GM12874 (cell line): Measurements from ENCODE around the gene ST3GAL3.

ENCODE experiments used
- CTCF ChIP-seq: IDR thresholded peaks from 2 replicates; pipeline ENCODE4 v1.5.1; 2011; ENCODE audit warnings: low read depth, mild to moderate bottlenecking, control low read depth, low read length, moderate library complexity; ENCODE audit not compliant: insufficient read depth

ST3GAL3 gene

DNA sequence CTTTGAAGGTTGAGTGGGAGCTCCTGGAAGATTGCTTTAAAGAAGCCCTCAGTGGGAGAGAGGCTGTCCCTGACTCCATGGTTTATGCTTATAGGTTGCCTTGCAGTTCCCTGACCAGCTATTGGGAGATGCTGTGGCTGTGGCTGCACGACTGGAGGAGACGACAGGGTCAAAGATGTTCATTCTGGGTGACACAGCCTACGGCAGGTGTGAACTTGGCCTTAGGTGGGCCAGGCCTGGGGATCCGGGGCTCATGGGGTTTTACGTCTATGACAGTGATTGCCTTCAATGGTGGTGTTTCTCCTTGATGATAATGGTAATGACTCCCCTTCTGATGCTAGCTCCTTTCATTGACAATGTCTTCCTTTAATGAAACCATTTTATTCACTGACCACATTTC, 263.2 kb downstream of the ST3GAL3 start:
- no peak for TF ChIP-seq CTCF

- TF ChIP-seq CTCF, result no peak
Observed at GRCh38 chr1:43970911-43971310, 263.6 kb downstream of the ST3GAL3 start.

- no peak for TF ChIP-seq CTCF
Observed at GRCh38 chr1:43971336-43971980, 264.1 kb downstream of the ST3GAL3 start.

DNA sequence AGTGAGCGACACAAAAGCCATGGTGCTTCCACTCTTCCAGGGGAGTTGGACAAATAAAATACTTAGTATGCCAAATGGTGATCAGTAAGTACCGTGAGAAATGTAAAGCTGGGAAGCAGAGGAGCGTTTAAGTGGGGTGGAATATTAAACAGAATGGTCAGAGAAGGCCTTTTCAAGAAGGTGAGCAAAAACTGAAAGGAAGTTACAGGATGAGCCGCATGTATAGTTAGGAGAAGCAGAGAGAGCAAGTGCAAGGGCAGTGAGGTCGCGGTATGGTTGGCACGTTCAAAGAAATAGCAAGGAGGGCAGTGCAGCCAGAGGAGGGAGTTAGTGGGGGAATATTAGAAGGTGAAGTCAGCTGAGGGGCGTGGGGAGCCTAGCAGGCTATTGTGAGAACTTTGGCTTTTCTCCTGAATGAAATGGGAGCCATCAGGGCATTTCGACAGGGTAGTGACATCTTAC, 266.7 kb downstream of the ST3GAL3 start:
- no peak for TF ChIP-seq CTCF

- TF ChIP-seq CTCF, result no peak
Observed at GRCh38 chr1:43974443-43975248, 267.3 kb downstream of the ST3GAL3 start, which contains the start of gene ATP6V0B. Gene ATP6V0B (plus strand): TSS chr1:43974960. CDS start chr1:43975041, 81 bp downstream.

GRCh38 chr1:43975249-43975961, 268.1 kb downstream of the ST3GAL3 start:
- no peak for TF ChIP-seq CTCF

- no peak for TF ChIP-seq CTCF
Observed at GRCh38 chr1:43976045-43976444, 268.7 kb downstream of the ST3GAL3 start.
